ENCODE measurements around the gene STK40. TPM values are rescaled to one million over a fixed set of nuclear protein-coding genes. Genes with fewer than 3 reads are reported as not detected.
A peak's percentile ranks its signal among the peaks of the same experiment; 100 is the strongest.

The STK40 gene
- total and polyA plus RNA-seq, 9 of the 15 experiments (the other 6 are each of a cell fraction or from before 2014, with no cell fraction given): 0.69 to 94.3 (median 39.1) TPM

DNA sequence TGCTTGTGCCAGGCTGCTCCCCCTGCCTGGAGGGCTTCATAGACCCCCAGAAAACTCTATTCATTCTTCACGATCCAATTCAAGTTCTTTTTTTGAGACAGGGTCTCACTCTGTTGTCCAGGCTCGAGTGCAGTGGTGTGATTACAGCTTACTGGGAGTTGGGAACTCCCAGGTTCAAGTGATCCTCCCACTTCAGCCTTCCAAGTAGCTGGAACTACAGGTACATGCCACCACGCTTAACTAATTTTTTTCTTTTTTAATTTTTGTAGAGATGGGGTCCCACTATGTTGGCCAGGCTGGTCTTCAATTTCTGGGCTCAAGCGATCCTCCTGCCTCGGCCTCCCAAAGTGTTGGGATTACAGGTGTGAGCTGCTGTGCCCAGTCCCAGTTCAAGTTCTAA is 4.3 kb downstream of the STK40 start:
- ChIA-PET CTCF (ENCODE audit: low intra/inter-chr PET ratio) (no interaction called here), POLR2A (interaction anchor here (0.6 to 9.7 kb wide), 5 partner anchors 8 to 232 kb away, joined by 3 to 315 read pairs (median 5); partner anchors contain the start of genes LSM10 and TRAPPC3)
- WGBS (ENCODE audit: insufficient coverage, low coverage, missing lambda C conversion rate): 90% methylated on average over 5 of the region's 5 CpGs
- Histone ChIP-seq H3K9ac (ENCODE audit: insufficient read depth in 1 of 2, low read depth in 2 of 2, low read length in 2 of 2) (peak overlapping the region in 1 of 2 experiments; percentile 32; a peak in 1 of 4 replicates), H3K9me3 (replicated peaks; ENCODE audit: control insufficient read depth, insufficient read depth, low read depth, low read length) (no peaks in the 10 kb centered on the region), H3K27ac (ENCODE audit: extremely low read depth, low read depth, low read length) (no peak overlapping the region), H4K20me1 (replicated peaks; ENCODE audit: control insufficient read depth, insufficient read depth, low read length) (peaks cover 24% of the 10 kb centered on the region; the same call in 1 of the 2 replicates), H3K9me1 (ENCODE audit: control insufficient read depth, insufficient read depth, low read length) (peaks cover 4% of the 10 kb centered on the region), H3K4me1 (replicated peaks in 1 of 2; ENCODE audit: control insufficient read depth in 2 of 2, insufficient read depth in 2 of 2, low read length in 2 of 2) (peaks cover 17 to 18% of the 10 kb centered on the region in 2 experiments; a peak in 4 of 5 replicates), H3K4me3 (no peak overlapping the region), H2AFZ (ENCODE audit: low read depth, low read length) (no peak overlapping the region), H3K27me3 (ENCODE audit: control insufficient read depth in 2 of 2, insufficient read depth in 2 of 2, low read length in 2 of 2) (no peaks in the 10 kb centered on the region), H3K79me2 (ENCODE audit: control insufficient read depth, insufficient read depth, low read length) (peaks cover 87% of the 10 kb centered on the region), H3K36me3 (ENCODE audit: control insufficient read depth, insufficient read depth, low read length) (peaks cover 36% of the 10 kb centered on the region), H3K4me2 (ENCODE audit: insufficient read depth, low read length) (no peak overlapping the region)
- no peak for FAIRE-seq
- intact Hi-C loops (cut with micrococcal nuclease) (no loop called here), in situ Hi-C loops (cut with MboI) (no loop called here)
- no peak for ATAC-seq
- TF ChIP-seq, protein P1, sequence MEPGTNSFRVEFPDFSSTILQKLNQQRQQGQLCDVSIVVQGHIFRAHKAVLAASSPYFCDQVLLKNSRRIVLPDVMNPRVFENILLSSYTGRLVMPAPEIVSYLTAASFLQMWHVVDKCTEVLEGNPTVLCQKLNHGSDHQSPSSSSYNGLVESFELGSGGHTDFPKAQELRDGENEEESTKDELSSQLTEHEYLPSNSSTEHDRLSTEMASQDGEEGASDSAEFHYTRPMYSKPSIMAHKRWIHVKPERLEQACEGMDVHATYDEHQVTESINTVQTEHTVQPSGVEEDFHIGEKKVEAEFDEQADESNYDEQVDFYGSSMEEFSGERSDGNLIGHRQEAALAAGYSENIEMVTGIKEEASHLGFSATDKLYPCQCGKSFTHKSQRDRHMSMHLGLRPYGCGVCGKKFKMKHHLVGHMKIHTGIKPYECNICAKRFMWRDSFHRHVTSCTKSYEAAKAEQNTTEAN (CRISPR knock-in tag; IDR thresholded peaks at IDR 0.05): 0 out of 2 replicates have a peak, but pooled peaks have one; percentile 12
- TF ChIP-seq ZNF121 (CRISPR knock-in tag; conservative IDR thresholded peaks at IDR 0.05): peak; percentile 92
- TF ChIP-seq, protein P2, sequence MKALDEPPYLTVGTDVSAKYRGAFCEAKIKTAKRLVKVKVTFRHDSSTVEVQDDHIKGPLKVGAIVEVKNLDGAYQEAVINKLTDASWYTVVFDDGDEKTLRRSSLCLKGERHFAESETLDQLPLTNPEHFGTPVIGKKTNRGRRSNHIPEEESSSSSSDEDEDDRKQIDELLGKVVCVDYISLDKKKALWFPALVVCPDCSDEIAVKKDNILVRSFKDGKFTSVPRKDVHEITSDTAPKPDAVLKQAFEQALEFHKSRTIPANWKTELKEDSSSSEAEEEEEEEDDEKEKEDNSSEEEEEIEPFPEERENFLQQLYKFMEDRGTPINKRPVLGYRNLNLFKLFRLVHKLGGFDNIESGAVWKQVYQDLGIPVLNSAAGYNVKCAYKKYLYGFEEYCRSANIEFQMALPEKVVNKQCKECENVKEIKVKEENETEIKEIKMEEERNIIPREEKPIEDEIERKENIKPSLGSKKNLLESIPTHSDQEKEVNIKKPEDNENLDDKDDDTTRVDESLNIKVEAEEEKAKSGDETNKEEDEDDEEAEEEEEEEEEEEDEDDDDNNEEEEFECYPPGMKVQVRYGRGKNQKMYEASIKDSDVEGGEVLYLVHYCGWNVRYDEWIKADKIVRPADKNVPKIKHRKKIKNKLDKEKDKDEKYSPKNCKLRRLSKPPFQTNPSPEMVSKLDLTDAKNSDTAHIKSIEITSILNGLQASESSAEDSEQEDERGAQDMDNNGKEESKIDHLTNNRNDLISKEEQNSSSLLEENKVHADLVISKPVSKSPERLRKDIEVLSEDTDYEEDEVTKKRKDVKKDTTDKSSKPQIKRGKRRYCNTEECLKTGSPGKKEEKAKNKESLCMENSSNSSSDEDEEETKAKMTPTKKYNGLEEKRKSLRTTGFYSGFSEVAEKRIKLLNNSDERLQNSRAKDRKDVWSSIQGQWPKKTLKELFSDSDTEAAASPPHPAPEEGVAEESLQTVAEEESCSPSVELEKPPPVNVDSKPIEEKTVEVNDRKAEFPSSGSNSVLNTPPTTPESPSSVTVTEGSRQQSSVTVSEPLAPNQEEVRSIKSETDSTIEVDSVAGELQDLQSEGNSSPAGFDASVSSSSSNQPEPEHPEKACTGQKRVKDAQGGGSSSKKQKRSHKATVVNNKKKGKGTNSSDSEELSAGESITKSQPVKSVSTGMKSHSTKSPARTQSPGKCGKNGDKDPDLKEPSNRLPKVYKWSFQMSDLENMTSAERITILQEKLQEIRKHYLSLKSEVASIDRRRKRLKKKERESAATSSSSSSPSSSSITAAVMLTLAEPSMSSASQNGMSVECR (CRISPR knock-in tag; IDR thresholded peaks at IDR 0.05): no peak
- DNase-seq (ENCODE audit: extremely low read depth in 1 of 4, low spot score in 3 of 4): no peak
- BruUV-seq (replicated peaks): no TSS peak
